ENCODE measurements around the gene GNAL.
"Not testable (repeated sequence)": the region's sequence is repeated elsewhere in the genome, so short reads cannot be mapped to it uniquely, and the experiment has no call there.

The GNAL gene

DNA sequence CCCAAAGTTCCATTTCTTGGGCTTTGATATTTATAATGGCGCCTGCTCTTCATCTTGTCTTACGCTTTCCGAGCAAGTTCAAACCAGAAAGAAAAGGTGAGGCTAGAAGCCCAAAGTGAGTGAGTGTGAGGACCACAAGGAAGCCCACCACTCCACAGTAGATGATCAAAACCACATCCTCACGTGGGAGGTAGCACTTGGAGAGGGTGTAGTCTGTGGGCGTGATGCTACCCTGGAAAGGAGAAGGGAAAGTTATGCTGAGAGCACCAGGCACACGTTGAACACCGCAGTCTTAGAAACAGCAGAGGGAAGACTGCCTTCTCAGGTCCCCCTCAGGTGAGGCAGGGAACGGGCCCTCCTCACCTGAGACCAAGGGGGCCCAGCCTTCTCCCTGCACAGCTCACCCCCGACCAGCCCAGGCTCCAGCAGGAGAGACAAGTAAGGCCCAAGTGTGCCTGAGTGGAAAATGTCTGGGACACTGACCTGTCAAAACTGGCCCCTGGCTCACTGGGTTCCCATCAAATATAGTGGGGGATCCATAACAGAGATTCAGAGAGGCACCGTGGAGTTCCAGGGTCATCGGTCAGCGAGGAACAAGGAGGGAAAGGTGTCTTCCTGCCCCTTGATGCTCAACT, 195.4 kb downstream of the GNAL start:
- DNase-seq: no peak

DNA sequence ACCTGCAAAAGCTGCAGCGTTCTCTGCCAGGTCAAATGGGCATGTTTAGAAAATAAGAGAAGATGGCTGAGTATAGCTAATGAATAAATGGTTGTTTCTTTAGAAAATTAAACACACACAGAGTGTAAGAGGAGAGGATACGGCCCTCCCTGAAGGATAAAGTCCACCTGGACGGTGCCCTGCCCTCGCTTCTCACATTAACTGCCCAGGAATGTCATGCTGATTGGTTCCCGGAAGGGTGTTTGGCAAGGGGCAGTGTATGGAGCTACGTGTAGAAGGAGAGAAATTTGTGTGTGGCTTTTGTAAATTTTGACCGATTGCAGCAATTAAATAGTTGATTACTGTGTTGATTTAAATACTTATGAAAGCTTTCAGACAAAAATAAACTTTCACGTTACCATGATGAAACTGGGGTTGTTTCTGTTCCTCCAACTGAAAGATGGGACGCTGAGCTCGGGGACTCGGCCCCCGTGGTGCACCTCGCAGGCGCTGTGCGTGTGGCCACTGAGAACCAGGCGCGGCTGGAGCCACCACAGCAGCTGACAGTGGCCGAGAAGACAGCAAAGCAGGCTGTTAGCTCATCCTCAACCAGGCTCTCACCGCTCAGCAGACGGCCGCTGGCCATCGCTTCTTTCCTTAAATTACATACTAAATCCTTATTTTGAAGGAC, 196.3 kb downstream of the GNAL start:
- no peak for DNase-seq

DNA sequence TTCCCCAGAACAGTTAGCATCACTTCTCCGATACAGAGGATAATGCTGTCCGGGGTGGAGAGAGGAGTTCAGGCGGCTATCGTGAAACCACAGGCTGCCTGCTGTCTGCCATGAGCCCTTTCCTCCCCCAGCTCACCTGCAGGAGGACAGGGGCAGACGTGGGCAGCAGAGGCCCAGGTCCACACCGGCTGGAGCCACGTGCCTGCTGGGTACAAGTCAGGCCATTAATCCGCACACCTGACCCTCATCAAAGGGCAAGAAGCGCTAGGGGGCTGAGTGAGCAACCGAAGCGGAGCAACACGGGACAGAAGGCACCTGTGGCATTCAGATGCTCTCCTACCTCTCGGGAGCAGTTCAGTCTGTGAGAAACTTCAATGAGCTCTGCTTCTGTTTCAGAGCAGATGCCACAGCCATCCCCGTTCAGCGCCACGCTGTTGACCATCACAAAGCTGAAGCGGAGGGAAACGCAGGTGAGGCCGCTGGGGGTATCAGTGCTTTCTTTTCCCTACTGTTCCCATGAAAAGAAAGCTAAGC, 197.6 kb downstream of the GNAL start:
- no peak for DNase-seq

GRCh38 chr18:11887328-11888128, 198.5 kb downstream of the GNAL start:
- DNase-seq: no peak

DNA sequence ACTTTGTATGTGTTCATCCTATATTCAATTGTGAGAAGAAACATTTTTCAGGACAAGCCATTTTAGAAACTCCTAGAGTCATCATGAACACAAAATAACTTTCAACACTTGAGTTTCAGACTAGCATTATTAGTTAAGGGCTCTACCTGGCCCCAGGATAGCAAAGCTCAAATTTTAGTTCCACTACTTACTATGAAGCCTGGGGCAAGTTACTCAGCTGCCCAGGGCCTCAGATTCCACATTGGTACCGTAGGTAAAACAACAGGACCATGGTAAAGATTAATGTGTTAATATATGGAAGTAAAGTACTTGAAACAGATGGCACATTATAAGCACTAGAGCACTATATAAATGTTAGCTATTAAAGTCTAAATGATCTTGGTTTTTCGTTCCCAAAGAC, 199.7 kb downstream of the GNAL start:
- DNase-seq: no peak

DNA sequence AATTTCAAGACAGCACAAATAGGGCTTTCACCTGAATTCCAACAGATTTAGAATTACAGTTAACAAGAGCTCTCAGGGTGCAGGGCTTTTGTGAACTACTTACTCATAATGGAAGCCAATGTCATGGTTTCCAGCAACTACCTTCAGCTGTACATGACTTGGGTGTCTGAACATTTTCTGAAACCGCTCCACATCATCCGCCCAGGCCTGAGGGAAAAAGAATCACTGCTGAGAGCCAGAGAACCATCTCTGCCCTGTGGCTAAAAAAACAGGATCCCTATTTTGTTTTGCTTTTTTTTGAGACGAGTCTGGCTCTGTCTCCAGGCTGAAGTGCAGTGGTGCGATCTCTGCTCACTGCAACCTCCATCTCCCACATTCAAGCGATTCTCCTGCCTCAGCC, 200.2 kb downstream of the GNAL start:
- DNase-seq: no peak

DNA sequence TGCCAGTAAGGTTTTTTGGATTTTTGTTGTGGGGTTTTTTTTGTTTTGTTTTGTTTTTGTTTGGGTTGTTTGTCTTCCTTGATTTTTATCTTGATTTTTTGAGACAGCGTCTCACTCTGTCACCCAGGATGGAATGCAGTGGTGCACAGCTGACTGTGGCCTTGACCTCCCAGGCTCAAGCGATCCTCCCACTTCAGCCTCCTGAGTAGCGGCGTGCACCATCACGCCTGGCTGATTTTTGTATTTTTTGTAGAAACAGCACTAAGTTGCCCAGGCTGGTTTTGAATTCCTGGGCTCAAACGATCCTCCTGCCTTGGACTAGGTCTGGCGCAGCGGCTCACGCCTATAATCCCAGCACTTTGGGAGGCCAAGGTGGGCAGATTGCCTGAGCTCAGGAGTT, 202.7 kb downstream of the GNAL start:
- no peak for DNase-seq

DNA sequence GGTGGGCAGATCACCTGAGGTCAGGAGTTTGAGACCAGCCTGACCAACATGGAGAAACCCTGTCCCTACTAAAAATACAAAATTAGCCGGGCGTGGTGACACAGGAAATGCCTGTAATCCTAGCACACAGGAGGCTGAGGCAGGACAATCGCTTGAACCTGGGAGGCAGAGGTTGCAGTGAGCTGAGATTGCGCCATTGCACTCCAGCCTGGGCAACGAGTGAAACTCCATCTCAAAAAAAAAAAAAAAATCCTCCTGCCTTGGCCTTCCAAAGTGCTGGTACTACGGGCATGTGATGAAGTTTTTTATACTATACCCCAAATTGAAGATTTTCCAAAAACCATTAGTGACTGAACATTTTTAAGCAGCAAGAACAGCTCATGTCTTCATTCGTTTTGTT, 203.4 kb downstream of the GNAL start:
- DNase-seq: not testable (repeated sequence)

GRCh38 chr18:11897781-11898180, 208.7 kb downstream of the GNAL start:
- no peak for DNase-seq

DNA sequence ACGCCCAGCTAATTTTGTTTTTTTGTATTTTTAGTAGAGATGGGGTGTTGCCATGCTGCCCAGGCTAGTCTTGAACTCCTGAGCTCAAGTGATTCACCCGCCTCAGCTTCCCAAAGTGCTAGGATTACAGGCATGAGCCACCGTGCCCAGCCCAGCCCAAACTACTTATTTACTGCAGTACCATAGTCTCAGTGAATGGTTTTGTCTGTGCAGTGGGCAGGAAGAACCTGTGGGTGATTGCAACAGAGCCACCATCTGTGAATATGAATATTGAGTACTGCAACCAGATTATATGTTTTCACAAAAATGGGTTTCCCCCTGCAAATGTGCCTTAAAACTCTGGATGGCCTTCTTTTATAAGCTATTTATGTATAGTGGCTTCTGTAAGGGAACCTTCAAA, 210.0 kb downstream of the GNAL start:
- no peak for DNase-seq

DNA sequence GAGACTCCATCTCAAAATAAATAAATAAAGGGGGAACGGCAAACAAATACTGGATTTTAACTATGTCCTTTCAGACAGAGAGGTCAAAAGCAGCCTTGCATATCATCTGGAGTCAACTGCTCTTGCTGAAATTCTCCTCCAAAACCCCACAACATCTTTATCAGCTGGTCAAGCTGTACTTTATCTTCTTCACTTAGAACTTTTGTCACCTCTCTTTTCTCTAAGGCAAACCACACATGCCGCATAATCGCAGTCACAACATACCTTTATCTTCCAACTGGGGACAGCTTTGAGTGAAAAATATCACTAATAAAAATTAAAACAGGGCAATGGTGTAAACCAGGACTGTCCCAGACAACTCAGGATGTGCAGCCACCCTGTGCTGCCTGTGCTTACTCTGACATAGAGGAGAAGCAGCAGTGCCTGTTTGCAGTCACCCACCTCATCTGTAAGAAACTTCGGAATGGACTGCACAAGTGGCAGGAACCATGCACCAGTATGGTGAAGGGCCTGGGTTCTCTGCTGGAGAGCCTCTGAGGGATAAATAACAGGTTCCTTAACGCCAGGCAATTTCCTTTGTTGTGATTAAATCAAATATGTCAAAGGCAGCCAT, 212.9 kb downstream of the GNAL start:
- no peak for DNase-seq

- no peak for DNase-seq
Measured at GRCh38 chr18:11902522-11903292, 213.6 kb downstream of the GNAL start.

DNA sequence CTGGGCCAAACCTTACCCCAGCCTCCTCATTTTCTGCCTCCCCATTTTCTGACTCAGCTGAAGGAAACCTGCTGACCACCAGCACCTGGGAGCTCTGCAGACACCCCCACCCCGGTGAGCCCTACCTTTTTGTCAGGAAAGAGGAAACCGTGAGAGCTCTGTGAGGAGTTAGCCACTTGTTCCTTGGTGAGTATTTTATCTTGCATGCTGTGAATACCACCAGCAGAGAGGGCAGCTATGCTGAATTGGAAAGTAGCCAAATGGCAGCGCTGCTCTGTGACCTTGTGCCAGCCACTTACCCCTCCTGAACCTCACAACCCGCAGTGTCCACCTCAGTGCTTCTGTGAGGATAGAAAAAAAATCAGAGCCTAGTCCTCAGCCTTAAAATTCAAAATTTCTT, 216.5 kb downstream of the GNAL start:
- no peak for DNase-seq

- DNase-seq: no peak
Measured at GRCh38 chr18:11906176-11906575, 217.1 kb downstream of the GNAL start.

DNA sequence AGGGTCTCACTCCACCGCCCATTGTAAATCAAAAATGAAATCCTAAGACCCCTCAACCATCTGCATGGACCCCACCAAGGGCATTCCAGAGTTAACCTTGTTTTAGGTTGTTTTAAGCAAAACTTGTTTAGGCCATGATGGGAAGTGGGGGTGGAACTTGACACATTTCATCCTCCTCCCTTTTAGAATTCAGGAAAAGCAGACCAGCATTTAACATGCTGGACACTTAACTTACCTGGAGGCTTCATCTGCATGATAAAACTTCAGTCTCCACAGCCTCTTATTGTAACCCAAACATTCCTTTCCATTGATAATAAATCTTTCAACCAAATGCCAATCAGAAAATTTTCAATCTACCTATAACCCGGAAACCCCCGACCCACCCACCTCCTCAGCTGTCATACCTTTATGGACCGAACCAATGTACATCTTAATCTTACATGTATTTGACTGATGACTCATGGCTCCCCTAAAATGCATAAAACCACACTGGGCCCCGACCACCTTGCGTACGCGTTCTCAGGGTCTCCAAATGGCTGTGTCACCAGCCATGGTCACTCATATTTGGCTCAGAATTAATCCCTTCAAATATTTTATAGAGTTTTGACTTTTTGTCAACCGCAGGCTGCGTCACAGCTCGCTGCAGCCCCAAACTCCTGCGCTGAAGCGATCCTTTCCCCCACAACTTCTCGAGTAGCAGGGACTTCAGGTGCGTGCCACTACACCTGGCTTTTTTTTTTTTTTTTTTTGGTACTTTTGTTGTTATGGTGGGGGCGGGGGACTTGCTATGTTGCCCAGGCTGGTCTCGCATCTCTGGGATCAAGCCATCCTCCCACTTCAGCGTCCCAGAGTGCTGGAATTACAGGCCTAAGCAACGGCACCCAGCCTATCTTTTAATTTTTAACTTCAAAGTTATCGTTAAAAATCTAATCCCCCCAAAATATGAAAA, 218.1 kb downstream of the GNAL start:
- DNase-seq: no peak

DNA sequence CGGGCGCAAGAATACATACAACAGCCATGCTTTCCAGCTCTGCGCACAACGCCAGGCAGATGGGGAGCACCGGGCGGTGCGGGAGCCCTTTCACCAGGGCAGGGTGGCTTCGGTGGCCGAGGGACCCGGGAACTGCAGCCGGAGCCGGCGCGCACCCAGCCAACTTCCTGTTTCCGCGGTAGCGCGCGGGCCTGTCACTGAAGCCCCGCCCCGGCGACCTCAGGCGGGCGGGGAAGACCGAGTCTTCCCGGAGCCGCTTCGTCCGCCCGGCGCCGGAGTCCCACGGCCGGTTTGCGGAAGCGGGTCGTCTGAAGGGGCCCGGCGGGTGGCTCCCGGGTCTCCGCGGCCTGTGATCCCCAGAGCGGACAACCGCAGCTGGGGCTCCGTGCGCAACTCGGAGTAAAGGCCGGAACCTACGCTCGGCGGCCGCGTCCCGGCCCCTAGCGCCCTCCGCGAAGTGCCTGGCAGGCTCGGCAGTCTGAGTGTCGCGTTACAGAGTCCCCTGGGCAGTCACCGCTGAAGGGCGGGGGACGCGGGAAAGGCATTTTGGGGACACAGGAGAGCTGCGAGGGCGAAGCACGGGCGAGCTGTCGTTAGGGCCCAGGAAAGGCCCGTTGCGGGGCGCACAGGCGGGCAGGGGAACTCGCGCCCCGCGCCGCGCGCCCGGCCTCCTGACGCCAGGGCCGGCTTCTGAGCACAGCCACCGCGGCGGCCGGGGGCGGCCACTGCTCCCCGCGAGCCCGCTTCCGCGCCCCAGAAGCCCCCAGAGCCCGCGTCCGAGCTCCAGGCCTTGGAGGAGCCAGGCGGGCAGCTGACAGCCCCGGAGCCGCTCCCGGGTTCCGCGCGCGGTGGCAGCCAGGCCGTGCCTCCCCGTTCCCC, 219.4 kb downstream of the GNAL start, which contains the start of gene MPPE1:
Gene MPPE1, minus strand, starts transcription at position 136 of the 879 bp plus-strand sequence. CDS start 11,053 bp downstream, outside the sequence.
- peak; percentile 93 for DNase-seq

DNA sequence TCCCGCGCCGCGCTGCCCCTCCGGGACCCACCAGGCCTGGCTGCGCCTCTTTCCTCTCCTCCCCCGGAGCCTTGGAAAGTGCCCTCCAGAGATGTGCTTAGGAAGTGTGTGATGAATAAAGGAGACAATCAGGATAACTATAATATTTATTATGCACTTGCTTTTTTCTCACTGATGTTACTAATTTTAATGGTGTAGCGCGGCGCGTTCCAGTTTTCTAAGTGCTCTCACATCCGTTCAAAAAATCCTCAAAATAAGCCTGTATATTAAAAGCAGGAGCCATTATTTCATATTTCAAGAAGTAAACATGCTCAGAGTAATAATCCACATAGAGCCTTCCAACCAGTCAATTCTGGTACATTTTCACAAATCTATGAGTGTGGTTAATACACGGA, 220.0 kb downstream of the GNAL start:
- DNase-seq: no peak

GRCh38 chr18:11909591-11910026, 220.5 kb downstream of the GNAL start:
- DNase-seq: no peak

DNA sequence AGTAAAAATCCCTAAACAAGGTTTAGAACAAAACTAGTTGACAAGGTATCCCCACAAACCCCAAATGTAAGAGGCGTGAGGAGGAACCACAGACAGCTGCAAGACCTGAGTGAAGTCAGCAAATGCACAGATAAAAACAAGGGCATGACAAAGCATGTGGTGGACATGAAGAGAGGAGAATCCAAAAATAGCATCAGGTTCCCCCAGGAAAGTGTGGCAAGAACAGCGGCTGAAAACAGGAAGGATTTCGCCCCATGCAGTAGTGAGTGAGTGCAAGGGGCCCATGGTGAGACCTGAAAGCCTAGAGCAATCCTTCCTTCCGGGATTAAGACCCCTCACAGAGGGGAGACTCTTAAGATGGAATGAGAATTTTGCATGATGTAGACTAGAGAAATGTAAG, 227.8 kb downstream of the GNAL start:
- not testable (repeated sequence) for DNase-seq

- DNase-seq: not testable (repeated sequence)
Measured at GRCh38 chr18:11919522-11919921, 230.5 kb downstream of the GNAL start.

Measured in right forelimb (tissue), 1 donor.